Activated CD4-positive, CD25-positive, alpha-beta regulatory T cell treated with anti-CD3 and anti-CD28 coated beads, Interleukin-2, amount 50 U/mL, for 16 hours (primary cell): ENCODE results near the gene KCNJ12.
"Not testable (repeated sequence)": the region's sequence is repeated elsewhere in the genome, so short reads cannot be mapped to it uniquely, and the experiment has no call there.

Experiments
- DNase-seq: peaks from one replicate; pipeline ENCODE4 v3.0.0-alpha.2; 2020; ENCODE audit warnings: low read depth, low spot score

KCNJ12 gene

DNA sequence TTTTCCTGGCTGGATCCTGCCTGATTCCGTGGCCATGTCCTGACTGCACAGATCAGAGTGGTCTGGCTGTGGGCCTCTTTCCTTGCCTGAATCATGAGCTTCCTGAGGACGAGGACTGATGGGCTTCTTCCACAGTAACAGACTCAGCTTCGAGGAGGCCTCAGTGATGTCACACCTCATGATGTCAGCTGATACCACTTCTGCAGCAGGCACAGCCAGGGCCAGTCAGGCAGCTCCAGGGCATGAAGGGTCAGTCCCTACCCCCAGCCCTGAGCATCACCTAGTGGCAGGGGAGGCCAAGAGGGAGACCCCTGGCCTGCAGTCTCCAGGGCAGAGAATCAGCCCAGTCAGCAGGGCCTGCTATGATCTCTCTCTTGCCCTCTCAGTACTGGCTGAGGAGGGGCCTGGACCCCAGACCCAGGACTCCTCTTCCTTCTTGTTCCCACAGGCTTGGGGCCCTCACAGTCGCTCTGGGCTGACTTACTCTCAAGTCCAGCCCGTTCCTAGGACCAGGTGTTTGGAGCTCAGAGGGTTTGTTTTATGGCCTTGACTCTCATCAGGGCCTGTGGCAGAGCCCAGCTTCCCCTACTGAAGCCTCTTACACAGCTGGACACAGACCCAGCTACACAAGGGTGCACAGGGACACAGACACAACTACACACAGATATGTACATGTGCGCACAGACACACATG lies 26.7 kb upstream of the KCNJ12 start:
- DNase-seq, result not testable (repeated sequence)

DNA sequence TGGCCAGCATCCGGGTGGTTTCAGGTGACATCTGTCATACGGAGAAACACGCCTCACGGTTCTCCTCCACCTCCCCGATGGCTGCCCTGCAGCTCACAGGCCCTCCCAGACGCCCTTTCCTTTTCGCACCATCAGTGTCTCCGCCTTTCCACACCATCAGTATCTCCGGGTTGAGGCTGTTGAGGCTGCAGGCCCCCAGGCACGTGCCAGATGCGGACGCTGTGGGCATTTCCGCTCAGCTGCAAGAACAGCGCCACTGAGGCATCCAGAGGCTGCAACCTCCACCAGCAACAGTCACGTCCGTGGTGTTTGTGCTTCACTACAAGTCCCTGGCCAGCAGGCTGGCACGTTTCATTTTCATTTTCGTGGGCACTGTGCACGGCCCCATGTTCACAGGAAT lies 25.7 kb upstream of the KCNJ12 start:
- DNase-seq, result not testable (repeated sequence)

DNA sequence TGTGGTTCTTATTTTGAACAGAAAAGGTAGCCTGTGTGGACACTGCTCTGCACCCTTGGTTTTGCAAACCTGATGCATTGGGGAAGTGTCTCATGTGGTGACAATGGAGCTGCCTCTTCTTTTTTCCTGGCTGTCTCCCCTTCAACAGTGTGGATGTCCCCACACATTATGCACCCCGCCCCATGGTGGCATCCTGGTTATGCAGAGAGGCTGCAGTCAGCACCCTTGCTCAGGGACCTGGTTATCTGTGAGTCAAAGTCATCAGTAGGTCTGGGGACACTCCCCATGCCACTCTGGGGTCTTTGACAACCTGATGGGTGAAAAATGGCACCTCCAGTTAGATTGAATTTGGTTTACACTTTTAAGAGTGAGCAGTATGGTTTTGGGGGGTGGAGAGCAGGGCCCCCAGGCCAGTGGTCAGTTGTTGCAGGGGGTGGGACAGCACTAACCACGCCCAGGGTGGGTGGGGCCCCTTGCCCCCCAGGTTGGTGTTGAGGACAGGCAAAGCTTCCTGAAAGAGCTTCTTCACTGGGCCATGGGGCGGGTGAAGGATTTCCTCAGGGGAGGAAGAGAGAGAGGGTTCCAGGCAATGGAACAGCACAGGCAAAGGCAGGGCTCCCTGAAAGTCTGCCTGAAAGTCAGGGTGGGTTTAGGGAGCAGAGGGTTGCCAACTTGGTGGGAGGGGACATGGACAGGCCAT lies 24.6 kb upstream of the KCNJ12 start:
- no peak for DNase-seq

GRCh38 chr17:21352221-21352980 lies 23.8 kb upstream of the KCNJ12 start:
- DNase-seq, result no peak

GRCh38 chr17:21352981-21353265 lies 23.2 kb upstream of the KCNJ12 start:
- no peak for DNase-seq

GRCh38 chr17:21353326-21354010 lies 22.7 kb upstream of the KCNJ12 start:
- DNase-seq, result no peak

GRCh38 chr17:21354796-21355385 lies 21.3 kb upstream of the KCNJ12 start:
- no peak for DNase-seq

- DNase-seq, result no peak
These were observed 20.6 kb upstream of the KCNJ12 start for GRCh38 chr17:21355586-21355985.

DNA sequence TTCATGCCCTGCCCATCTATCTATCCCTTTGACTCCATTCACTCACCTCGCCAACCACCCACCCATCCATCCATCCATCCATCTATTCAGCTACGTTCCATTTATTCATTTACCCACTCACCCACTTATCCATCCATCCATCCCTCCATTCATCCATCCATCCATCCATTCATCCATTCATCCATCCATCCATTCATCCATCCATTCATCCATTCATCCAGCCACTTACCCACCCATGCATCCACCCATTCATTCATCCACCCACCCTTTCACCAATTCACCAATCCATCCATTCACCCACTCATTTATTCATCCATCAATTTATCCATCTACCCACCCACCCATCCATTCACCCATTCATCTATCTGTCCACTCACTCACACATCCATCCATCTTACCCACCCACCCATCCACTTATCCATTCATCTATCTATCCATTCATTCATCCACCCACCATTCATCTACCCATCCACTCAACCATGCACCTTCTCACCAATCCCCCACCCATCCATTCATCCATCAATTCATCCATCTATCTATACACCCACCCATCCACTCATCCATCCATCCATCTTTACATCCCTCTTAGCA lies 19.5 kb upstream of the KCNJ12 start:
- DNase-seq, result no peak

DNA sequence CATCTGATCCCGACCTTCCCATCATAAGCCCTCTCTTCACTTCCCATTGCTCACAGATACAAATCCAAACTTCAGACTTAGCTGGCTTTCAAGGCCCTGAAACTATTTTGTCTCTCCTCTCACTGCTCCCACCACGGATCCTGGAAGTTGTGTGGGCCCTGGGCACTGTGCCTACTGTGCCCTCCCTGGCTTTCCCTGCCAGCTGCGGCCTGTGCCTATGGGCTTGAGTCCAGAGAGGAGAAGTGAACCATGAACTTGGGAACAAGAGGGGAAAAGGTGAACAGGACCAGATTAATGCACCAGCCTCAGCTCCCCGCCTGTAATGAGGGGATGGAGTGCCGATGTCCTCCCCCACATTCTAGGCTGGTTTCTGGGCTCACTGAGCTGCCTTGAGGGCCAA lies 18.9 kb upstream of the KCNJ12 start:
- no peak for DNase-seq

DNA sequence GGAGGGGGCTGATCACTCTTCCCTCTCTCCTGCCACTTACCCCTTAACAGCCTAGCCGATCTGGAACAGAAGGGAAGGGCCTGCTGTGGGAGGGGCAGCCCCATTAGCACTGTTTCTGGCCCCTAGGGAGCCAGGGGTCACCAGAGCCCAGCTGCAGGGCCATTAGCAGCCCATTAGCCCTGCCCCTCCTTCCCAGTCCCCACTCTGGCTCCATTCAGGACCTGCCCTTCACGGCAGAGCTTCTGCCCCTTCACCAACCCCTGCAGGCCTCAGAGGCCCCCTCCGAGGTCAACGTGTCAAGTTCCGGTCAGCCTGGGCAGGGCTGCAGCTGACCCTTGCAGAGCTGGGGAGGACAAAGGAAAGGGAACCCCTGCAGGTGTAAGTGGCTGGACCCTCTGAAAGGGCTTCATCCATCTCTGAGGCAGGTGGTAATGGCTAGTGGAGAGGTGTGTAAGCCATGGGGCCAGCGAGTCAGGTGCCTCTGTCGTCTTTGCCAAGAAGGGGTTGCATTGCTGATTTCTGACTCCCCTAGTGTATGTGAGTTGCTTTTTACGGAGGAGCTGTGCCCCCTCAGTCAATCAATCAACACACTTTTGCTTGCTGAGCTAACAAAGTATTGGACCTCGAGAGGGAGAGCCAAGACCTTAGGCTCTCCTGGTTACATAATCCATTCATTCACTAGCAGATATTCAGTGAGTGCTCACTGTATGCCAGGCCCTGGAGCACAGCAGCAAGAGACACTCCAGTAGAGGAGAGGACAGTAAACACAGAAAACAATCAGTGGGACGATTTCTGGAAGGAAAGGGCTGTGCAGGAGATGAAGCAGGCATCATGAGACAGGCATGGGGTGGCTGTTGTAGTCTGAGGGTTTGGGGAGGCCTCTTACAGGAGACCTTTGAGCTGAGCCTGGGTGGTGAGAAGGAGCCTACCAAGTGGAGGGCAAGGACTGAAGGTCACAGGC lies 18.2 kb upstream of the KCNJ12 start:
- DNase-seq, result no peak

GRCh38 chr17:21358682-21359482 lies 17.3 kb upstream of the KCNJ12 start:
- DNase-seq, result no peak

DNA sequence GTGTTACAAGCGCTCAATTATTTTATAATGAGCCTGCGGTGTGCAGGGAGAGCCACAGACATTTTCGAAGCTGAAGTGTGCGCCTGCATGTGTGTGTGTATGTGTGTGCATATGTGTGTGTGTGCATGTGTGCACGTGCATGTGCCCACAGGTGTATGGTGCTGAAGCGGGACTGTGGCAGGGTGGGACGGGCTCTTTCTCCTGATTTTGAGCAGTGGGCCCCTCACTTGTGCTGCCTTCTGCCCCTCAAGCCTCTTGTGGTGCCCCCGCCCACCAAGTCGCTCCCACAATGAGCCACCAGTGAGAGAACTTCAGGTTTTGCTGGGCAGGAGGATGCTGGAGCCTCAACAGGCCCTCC lies 16.7 kb upstream of the KCNJ12 start:
- no peak for DNase-seq

- DNase-seq, result no peak
These were observed 16.1 kb upstream of the KCNJ12 start for GRCh38 chr17:21360048-21360447.

DNA sequence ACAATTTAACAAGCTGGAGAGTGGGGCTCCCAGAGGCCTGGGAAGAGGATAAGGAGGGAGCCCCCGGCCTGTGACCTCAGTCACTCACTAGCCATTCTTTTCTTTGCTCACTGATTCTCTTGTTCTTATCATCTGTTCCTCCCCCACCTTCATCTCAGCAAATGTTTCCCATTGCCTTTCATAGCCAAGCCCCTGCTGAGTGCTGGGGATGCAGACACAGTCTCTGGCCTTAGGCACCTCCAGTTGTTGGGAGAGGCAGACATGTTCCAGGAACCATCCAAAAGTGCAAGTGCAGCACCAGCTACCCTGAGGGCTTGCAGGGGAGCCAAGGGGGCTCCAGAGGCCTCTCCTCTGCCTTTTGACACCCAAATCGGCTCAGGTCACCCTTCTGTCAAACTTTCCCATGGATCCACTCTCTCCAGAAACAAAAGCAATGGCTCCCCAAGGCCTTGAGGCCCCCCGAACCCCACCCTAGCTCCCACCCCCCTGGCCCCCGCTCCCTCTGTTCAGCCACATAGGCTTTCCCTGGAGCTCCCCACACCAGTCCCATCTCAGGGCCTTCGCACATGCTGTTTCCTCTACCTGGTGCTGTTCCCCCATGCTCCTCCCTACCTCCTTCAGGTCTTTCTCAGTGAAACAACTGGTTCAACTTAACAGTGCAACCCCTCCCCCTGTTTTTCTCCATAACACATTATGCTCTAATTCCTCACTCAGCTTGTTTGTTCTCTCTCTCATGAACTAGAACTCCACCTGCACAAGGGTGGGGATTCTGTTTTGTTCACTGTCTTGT lies 14.9 kb upstream of the KCNJ12 start:
- DNase-seq, result no peak

- no peak for DNase-seq
These were observed 13.7 kb upstream of the KCNJ12 start for GRCh38 chr17:21362331-21362931.

- DNase-seq, result no peak
These were observed 12.1 kb upstream of the KCNJ12 start for GRCh38 chr17:21363776-21364642.
